AG04450 (cell line): ENCODE results near the gene RNF208. TPM values are rescaled to one million over a fixed set of nuclear protein-coding genes. Genes with fewer than 3 reads are reported as not detected.
A peak's percentile ranks its signal among the peaks of the same experiment; 100 is the strongest.

Experiments
- CTCF ChIA-PET: fragments of 300-600, 350-600 bp; formaldehyde crosslinking; extraction: SDS; loops from one replicate; lab custom pipeline; 2022; ENCODE audit warnings: antibody characterized with exemption, inconsistent platforms; lab: Charles Lee
- POLR2A ChIA-PET: fragments of 350-600 bp; formaldehyde crosslinking; extraction: SDS; loops from one replicate; lab custom pipeline; 2021; ENCODE audit warnings: antibody characterized with exemption, inconsistent platforms; lab: Yijun Ruan, JAX
- DNase-seq: peaks from one replicate; pipeline ENCODE4 v3.0.0-alpha.2; 2011; ENCODE audit warnings: low read depth, low spot score
- H3K27ac ChIP-seq: one replicate; pipeline ENCODE4 v1.5.1; 2012; ENCODE audit warnings: low read depth, low read length, control low read depth
- H3K27me3 ChIP-seq: one replicate; pipeline ENCODE4 v1.6.0; 2012; ENCODE audit warnings: low read length; ENCODE audit not compliant: control insufficient read depth, insufficient read depth
- H3K4me3 ChIP-seq: 2 replicates; pipeline ENCODE4 v1.5.1; 2011; ENCODE audit warnings: mild to moderate bottlenecking, low read depth, low read length, control low read depth
- H3K9me3 ChIP-seq: 2 replicates; pipeline ENCODE4 v1.5.1; 2012; ENCODE audit warnings: low read length; ENCODE audit not compliant: control insufficient read depth, insufficient read depth
- polyA plus RNA-seq: library from polyadenylated mRNA; depleted of rRNA; stranded (reverse); fragments of >200 nt; gene quantifications from 2 replicates; pipeline ENCODE4 v1.2.3, GENCODE V29; 2011
- TF ChIP-seq, protein P1 (sequence below): IDR thresholded peaks from 2 replicates; pipeline ENCODE4 v1.5.1; 2011; ENCODE audit warnings: low read depth, low read length, control low read depth, inconsistent platforms

The RNF208 gene
- polyA plus RNA-seq, 1 experiment, result 0.17 TPM

DNA sequence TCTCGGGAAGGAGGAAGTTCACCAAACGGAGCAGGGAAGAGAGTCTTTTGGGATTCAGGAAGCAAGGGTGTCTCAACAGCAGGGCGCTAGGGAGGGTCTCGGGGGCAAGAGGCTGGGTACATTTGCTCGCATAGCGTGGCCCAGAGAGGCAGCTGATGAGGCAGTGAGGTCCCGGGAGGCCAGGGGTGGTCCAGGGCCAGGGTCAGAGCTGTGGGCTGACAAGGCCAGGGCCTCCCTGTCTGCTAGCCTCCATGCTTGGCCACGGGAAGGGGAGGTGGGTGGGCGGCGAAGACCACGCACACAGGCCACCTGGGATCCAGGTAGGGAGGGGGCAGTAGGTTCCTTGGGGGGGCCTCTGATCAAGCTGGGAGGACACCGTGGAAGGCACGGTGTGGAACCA is 10.5 kb downstream of the RNF208 start:
- TF ChIP-seq, protein P1, sequence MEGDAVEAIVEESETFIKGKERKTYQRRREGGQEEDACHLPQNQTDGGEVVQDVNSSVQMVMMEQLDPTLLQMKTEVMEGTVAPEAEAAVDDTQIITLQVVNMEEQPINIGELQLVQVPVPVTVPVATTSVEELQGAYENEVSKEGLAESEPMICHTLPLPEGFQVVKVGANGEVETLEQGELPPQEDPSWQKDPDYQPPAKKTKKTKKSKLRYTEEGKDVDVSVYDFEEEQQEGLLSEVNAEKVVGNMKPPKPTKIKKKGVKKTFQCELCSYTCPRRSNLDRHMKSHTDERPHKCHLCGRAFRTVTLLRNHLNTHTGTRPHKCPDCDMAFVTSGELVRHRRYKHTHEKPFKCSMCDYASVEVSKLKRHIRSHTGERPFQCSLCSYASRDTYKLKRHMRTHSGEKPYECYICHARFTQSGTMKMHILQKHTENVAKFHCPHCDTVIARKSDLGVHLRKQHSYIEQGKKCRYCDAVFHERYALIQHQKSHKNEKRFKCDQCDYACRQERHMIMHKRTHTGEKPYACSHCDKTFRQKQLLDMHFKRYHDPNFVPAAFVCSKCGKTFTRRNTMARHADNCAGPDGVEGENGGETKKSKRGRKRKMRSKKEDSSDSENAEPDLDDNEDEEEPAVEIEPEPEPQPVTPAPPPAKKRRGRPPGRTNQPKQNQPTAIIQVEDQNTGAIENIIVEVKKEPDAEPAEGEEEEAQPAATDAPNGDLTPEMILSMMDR, result no peak
- ChIA-PET CTCF (no interaction called here), POLR2A (no interaction called here)
- H3K27ac ChIP-seq, result no peak overlapping the region
- H3K27me3 ChIP-seq, result no peaks in the 10 kb centered on the region
- no peaks in the 10 kb centered on the region; the same call in 1 of the 2 replicates for H3K9me3 ChIP-seq
- H3K4me3 ChIP-seq, result no peak overlapping the region
- no peak for DNase-seq

DNA sequence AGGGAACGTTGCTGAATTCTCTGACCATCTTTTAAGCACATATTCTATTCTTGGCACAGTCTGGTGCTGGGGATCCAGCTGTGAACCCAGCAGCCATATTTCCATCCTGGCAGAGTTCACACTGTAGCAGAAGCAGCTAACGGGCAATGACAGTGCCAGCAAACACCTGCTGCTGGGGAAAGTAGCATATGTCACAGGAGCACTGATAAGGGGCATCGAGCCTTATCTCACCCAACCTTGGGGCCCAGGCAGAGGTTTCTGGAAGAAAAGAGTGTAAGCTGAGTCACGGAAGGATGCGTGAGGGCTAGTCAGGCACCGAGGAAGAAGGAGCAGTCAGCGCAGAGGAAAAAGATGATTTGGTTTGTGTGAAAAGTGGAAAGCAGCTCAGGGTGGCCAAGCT is 15.4 kb downstream of the RNF208 start:
- no peaks in the 10 kb centered on the region for H3K27me3 ChIP-seq
- DNase-seq, result no peak
- CTCF ChIA-PET, result no interaction called here
- H3K9me3 ChIP-seq, result no peaks in the 10 kb centered on the region; the same call in 1 of the 2 replicates
- peak overlapping the region; percentile 21 for H3K27ac ChIP-seq
- H3K4me3 ChIP-seq, result peak overlapping the region; percentile 97
- TF ChIP-seq, protein P1, result no peak
- POLR2A ChIA-PET, result no interaction called here

DNA sequence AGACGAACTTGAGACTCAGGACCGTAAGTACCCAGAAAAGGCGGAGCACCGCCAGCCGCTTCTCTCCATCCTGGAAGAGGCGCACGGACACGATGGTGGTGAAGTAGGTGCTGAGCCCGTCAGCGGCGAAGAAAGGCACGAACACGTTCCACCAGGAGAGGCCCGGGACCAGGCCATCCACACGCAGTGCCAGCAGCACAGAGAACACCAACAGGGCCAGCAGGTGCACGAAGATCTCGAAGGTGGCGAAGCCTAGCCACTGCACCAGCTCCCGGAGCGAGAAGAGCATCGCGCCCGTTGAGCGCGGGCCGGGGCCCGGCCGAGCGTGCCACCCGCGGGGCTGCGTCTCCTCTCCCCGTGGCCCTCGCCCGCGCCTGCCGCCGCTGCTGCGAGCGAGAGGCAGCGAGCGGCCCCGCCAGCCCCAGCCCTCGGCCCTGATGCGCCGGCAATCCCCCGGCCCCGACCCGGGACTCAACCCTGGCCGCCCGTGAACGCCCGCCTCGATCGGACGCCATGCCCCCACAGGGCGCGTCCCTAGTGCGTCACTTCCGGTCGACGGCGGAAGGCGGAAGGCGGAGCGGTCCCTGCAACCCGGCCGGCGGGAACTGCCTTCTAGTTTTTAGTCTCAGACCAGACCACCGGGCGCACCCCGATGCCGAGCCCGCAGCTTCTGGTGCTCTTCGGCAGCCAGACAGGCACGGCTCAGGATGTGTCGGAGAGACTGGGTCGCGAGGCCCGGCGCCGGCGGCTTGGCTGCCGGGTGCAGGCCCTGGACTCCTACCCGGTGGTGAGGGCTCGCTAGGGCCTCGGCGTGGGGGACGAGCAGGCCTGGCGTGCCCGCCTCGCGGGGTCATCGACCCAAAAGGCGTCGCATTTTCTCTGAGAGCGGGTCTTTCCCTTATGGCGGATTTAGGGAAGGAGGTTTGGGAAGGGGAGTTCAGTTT is 16.6 kb downstream of the RNF208 start, which contains the start of the genes NDOR1 and TMEM203:
Gene NDOR1, plus strand, starts transcription at position 575 of the 944 bp plus-strand sequence. Its CDS starts 78 bp downstream, at position 653.
Gene TMEM203, minus strand, starts transcription at position 523 of the 944 bp plus-strand sequence. Its CDS starts 234 bp downstream, at position 289.
- Histone ChIP-seq H3K4me3 (peak within 1 kb of the TSS; percentile 97), H3K27ac (peak within 1 kb of the TSS; percentile 39), H3K9me3 (no peaks in the 10 kb centered on the region; the same call in 1 of the 2 replicates), H3K27me3 (no peaks in the 10 kb centered on the region)
- TF ChIP-seq, protein P1, result no peak
- DNase-seq, result no peak
- POLR2A ChIA-PET, result interaction anchor here (0.6 to 2.3 kb wide), 6 partner anchors 11 to 119 kb away, joined by 3 to 14 read pairs (median 3); partner anchors contain the start of genes ANAPC2, RNF208, SSNA1 and TUBB4B
- CTCF ChIA-PET, result interaction anchor here (1.7 kb wide), 1 partner anchor 31 kb away, joined by 12 read pairs; no protein-coding TSS in a partner anchor

DNA sequence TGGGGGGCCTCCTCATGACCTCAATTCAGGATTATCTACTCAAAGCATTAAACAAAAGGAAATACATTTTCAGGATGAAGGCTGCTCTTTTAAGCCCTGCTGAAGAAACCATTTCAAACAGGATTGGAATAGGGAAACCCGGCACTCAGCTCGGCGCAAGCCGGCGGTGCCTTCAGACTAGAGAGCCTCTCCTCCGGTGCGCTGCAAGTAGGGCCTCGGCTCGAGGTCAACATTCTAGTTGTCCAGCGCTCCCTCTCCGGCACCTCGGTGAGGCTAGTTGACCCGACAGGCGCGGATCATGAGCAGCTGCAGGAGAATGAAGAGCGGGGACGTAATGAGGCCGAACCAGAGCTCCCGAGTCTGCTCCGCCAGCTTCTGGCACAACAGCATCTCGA is 17.3 kb downstream of the RNF208 start:
- Histone ChIP-seq H3K27me3 (no peaks in the 10 kb centered on the region), H3K27ac (peak overlapping the region; percentile 39), H3K4me3 (peak overlapping the region; percentile 97), H3K9me3 (no peaks in the 10 kb centered on the region; the same call in 1 of the 2 replicates)
- TF ChIP-seq, protein P1, result no peak
- POLR2A ChIA-PET, result interaction anchor here (0.6 to 2.3 kb wide), 6 partner anchors 12 to 119 kb away, joined by 3 to 14 read pairs (median 3); partner anchors contain the start of genes ANAPC2, RNF208, SSNA1 and TUBB4B
- CTCF ChIA-PET, result interaction anchor here (1.7 kb wide), 1 partner anchor 32 kb away, joined by 12 read pairs; no protein-coding TSS in a partner anchor
- DNase-seq, result no peak
